HepG2 (cell line): ENCODE results near the gene TARP.

ENCODE experiments used
- ATAC-seq: fragments of 200-7000 bp; cut with Tn5 transposase; 3 replicates; pipeline ENCODE4 v1.9.1; 2020; ENCODE audit warnings: mild to moderate bottlenecking, moderate library complexity
- BruUV-seq: library from RNA; stranded (reverse); fragments of 400-500 nt; replicated peaks from 2 replicates; lab custom pipeline; 2021; lab: Mats Ljungman, UMichigan
- CTCF ChIA-PET: fragments of 300-600 bp; formaldehyde crosslinking; extraction: SDS; loops from one replicate; lab custom pipeline; 2021; ENCODE audit warnings: low total read pairs, inconsistent platforms, low intra/inter-chr PET ratio; lab: Yijun Ruan, JAX
- POLR2A ChIA-PET: fragments of 350-600 bp; sonication (Branson Sonifier 250); formaldehyde crosslinking; loops from one replicate; lab custom pipeline; 2020; ENCODE audit warnings: antibody characterized with exemption, inconsistent platforms; lab: Yijun Ruan, JAX
- DNase-seq: peaks from one replicate; pipeline ENCODE4 v3.0.0-alpha.2; 2015; ENCODE audit warnings: low spot score
- FAIRE-seq: peaks from 3 replicates; lab custom pipeline; 2011; peaks lifted over from hg19 to GRCh38; lab: Jason Lieb, UNC
- H2AFZ ChIP-seq: one replicate; pipeline ENCODE4 v1.6.1; 2011; ENCODE audit warnings: low read length, inconsistent platforms
- H3K27ac ChIP-seq: fragments of 300-600 bp; 3 replicates; pipeline ENCODE4 v1.8.0; 2011; ENCODE audit warnings: mixed run types, mild to moderate bottlenecking, mixed read lengths, low read length, inconsistent platforms; ENCODE audit not compliant: insufficient read depth; ENCODE audit errors: extremely low read length
- H3K27me3 ChIP-seq, 2 experiments: fragments of 200-600 bp in 1 of 2; 2 replicates in 1 of 2; 3 replicates in 1 of 2; pipeline versions ENCODE4 v1.6.0 to v1.8.0; 2011; ENCODE audit warnings: low read length in 2 of 2, mild to moderate bottlenecking in 2 of 2, moderate library complexity in 2 of 2, inconsistent platforms in 1 of 2; ENCODE audit not compliant: insufficient read depth in 2 of 2, control insufficient read depth in 1 of 2
- H3K36me3 ChIP-seq, 2 experiments: fragments of 200-600 bp in 1 of 2; replicated peaks in 1 of 2; 2 replicates in 1 of 2; 3 replicates in 1 of 2; pipeline versions ENCODE4 v1.5.1 to v1.8.0; 2011; ENCODE audit warnings: low read length in 2 of 2, inconsistent platforms in 1 of 2; ENCODE audit not compliant: insufficient read depth in 2 of 2, control insufficient read depth in 1 of 2
- H3K4me1 ChIP-seq: 2 replicates; pipeline ENCODE4 v1.5.1; 2012; ENCODE audit warnings: low read length, inconsistent platforms; ENCODE audit not compliant: insufficient read depth
- H3K4me2 ChIP-seq: 2 replicates; pipeline ENCODE4 v1.6.0; 2011; ENCODE audit warnings: low read depth, low read length, inconsistent platforms
- H3K4me3 ChIP-seq, 3 experiments: fragments of 200-600 bp in 1 of 3; sonication (generic), shearing (Covaris generic) in 1 of 3; replicated peaks in 1 of 3; 2 replicates each; pipeline ENCODE4 v1.5.1; 2011 to 2016; ENCODE audit warnings: low read length in 3 of 3, inconsistent platforms in 2 of 3, low read depth in 2 of 3, mild to moderate bottlenecking in 2 of 3, control low read depth in 1 of 3, mixed read lengths in 1 of 3; ENCODE audit not compliant: insufficient read depth in 1 of 3
- H3K79me2 ChIP-seq: one replicate; pipeline ENCODE4 v1.6.1; 2011; ENCODE audit warnings: low read length, inconsistent platforms; ENCODE audit not compliant: insufficient read depth
- H3K9ac ChIP-seq: 2 replicates; pipeline ENCODE4 v1.6.0; 2011; ENCODE audit warnings: mild to moderate bottlenecking, low read depth, low read length, inconsistent platforms; ENCODE audit not compliant: insufficient read depth
- H3K9me3 ChIP-seq: 2 replicates; pipeline ENCODE4 v1.5.1; 2012; ENCODE audit warnings: mild to moderate bottlenecking, low read length
- H4K20me1 ChIP-seq: 2 replicates; pipeline ENCODE4 v1.6.0; 2011; ENCODE audit warnings: inconsistent platforms, mild to moderate bottlenecking, low read length, moderate library complexity; ENCODE audit not compliant: insufficient read depth
- ARID3A ChIP-seq: IDR thresholded peaks from 2 replicates; pipeline ENCODE4 v1.6.1; 2012; ENCODE audit warnings: low read depth, low read length, improper control_type of control experiment
- GABPA ChIP-seq, 2 experiments: IDR thresholded peaks; 2 replicates each; pipeline ENCODE4 v1.6.1; 2011 to 2016; ENCODE audit warnings: low read depth in 2 of 2, low read length in 1 of 2, missing biosample characterization in 1 of 2, missing genetic modification characterization in 1 of 2
- MLX ChIP-seq: IDR thresholded peaks from 2 replicates; pipeline ENCODE4 v1.6.1; 2016
- ZBTB34 ChIP-seq: sonication (generic); formaldehyde crosslinking; IDR thresholded peaks from 2 replicates; pipeline ENCODE4 v1.8.0; 2022; ENCODE audit warnings: mild to moderate bottlenecking, missing genetic modification reagents
- ZNF207 ChIP-seq: fragments of 450-650 bp; IDR thresholded peaks from 2 replicates; pipeline ENCODE4 v1.6.1; 2016; ENCODE audit warnings: antibody characterized with exemption, borderline replicate concordance
- ZNF343 ChIP-seq: sonication (generic); formaldehyde crosslinking; IDR thresholded peaks from 2 replicates; pipeline ENCODE4 v1.4.0; 2020; ENCODE audit warnings: mild to moderate bottlenecking, missing genetic modification reagents
- ZNF609 ChIP-seq: sonication (generic); formaldehyde crosslinking; IDR thresholded peaks from 2 replicates; pipeline ENCODE4 v1.4.0; 2020; ENCODE audit warnings: mild to moderate bottlenecking, missing genetic modification reagents, borderline replicate concordance
- ZNF644 ChIP-seq: IDR thresholded peaks from 2 replicates; pipeline ENCODE4 v1.6.1; 2016; ENCODE audit warnings: low read depth
- ZNF652 ChIP-seq: IDR thresholded peaks from 2 replicates; pipeline ENCODE4 v1.6.1; 2016; ENCODE audit warnings: low read depth, borderline replicate concordance
- ZNF749 ChIP-seq: sonication (generic); formaldehyde crosslinking; IDR thresholded peaks from 2 replicates; pipeline ENCODE4 v1.8.0; 2022; ENCODE audit warnings: mild to moderate bottlenecking, missing genetic modification reagents, moderate library complexity, borderline replicate concordance
- WGBS: methylation state at CpG from one replicate; pipeline ENCODE4 v1.1.6; 2017; ENCODE audit warnings: low lambda C conversion rate; 5-methylcytosine and 5-hydroxymethylcytosine counted together
- in situ Hi-C: cut with HindIII; loops from 2 replicates; pipeline ENCODE4 v1.10.0; 2017; ENCODE audit warnings: low pct_unique_long_range_greater_than_20kb; ENCODE audit not compliant: extremely low pct_ligation_motif_present
- intact Hi-C: fragments of 100-400 bp; cut with micrococcal nuclease; formaldehyde crosslinking; loops from one replicate; pipeline ENCODE4 v1.10.0; 2022; ENCODE audit not compliant: unreplicated experiment

Gene TARP

GRCh38 chr7:38315410-38315809, 42.0 kb upstream of the TARP start:
- no peak for FAIRE-seq
- Histone ChIP-seq H2AFZ (no peak overlapping the region), H3K4me3 (no peak overlapping the region), H3K4me1 (no peaks in the 10 kb centered on the region), H3K79me2 (no peaks in the 10 kb centered on the region), H3K9ac (no peak overlapping the region), H3K9me3 (no peaks in the 10 kb centered on the region), H3K27ac (no peak overlapping the region), H3K36me3 (no peaks in the 10 kb centered on the region), H3K4me2 (no peak overlapping the region), H3K27me3 (peaks cover 0 to 15% of the 10 kb centered on the region in 2 experiments; a peak in 2 of 5 replicates), H4K20me1 (no peaks in the 10 kb centered on the region)
- no peak for ATAC-seq
- 0% methylated on average over 3 of the region's 3 CpGs for WGBS
- no peak for DNase-seq
- intact Hi-C loops, result no loop called here
- no peak for TF ChIP-seq ZNF609
- ChIA-PET CTCF (no interaction called here), POLR2A (no interaction called here)
- no TSS peak for BruUV-seq
- in situ Hi-C loops, result loop anchor here (25.0 kb wide), 1 partner anchor 203 kb away; no protein-coding TSS in a partner anchor

- intact Hi-C loops, result no loop called here
- Histone ChIP-seq H4K20me1 (no peaks in the 10 kb centered on the region), H3K4me1 (no peaks in the 10 kb centered on the region), H3K4me3 (no peak overlapping the region), H3K4me2 (no peak overlapping the region), H3K36me3 (no peaks in the 10 kb centered on the region), H3K9me3 (no peaks in the 10 kb centered on the region), H3K9ac (no peak overlapping the region), H3K79me2 (no peaks in the 10 kb centered on the region), H3K27ac (no peak overlapping the region), H2AFZ (no peak overlapping the region), H3K27me3 (peaks cover 0 to 12% of the 10 kb centered on the region in 2 experiments; a peak in 2 of 5 replicates)
- FAIRE-seq (no peak), DNase-seq (no peak), ATAC-seq (no peak)
- BruUV-seq, result no TSS peak
- ChIA-PET CTCF (no interaction called here), POLR2A (no interaction called here)
- in situ Hi-C loops, result loop anchor here (25.0 kb wide), 1 partner anchor 201 kb away; no protein-coding TSS in a partner anchor
- 4% methylated on average over 2 of the region's 2 CpGs for WGBS
- TF ChIP-seq ZNF749 (CRISPR knock-in tag) (no peak), MLX (CRISPR knock-in tag) (no peak), ZNF343 (CRISPR knock-in tag) (no peak), ARID3A (no peak), ZNF207 (no peak), GABPA (IDR thresholded peaks at IDR 0.05; ENCODE audit: low read depth, low read length) (no peak), GABPA (CRISPR knock-in tag; IDR thresholded peaks at IDR 0.05; ENCODE audit: low read depth) (no peak), ZBTB34 (no peak), ZNF652 (CRISPR knock-in tag) (no peak), ZNF644 (CRISPR knock-in tag) (no peak)
These were observed 39.4 kb upstream of the TARP start for GRCh38 chr7:38312821-38313220.
